Non-pigmented ciliary epithelial cell (primary cell): ENCODE measurements around the gene MFAP3L.

Experiments
- DNase-seq: peaks from one replicate; pipeline ENCODE4 v3.0.0-alpha.2; 2010; ENCODE audit warnings: low read depth

The MFAP3L gene

GRCh38 chr4:170017252-170017651, 8.9 kb downstream of the MFAP3L start:
- no peak for DNase-seq

GRCh38 chr4:170015285-170015684, 10.9 kb downstream of the MFAP3L start:
- no peak for DNase-seq

GRCh38 chr4:170014359-170015011, 11.7 kb downstream of the MFAP3L start:
- no peak for DNase-seq

GRCh38 chr4:170012629-170012958, 13.6 kb downstream of the MFAP3L start:
- DNase-seq, result no peak

- DNase-seq, result no peak
Measured at GRCh38 chr4:170011921-170012628, 14.1 kb downstream of the MFAP3L start.

- no peak for DNase-seq
Measured at GRCh38 chr4:170009291-170009690, 16.9 kb downstream of the MFAP3L start.

GRCh38 chr4:170008801-170009200, 17.4 kb downstream of the MFAP3L start:
- no peak for DNase-seq

- no peak for DNase-seq
Measured at GRCh38 chr4:170008371-170008770, 17.8 kb downstream of the MFAP3L start.

- no peak for DNase-seq
Measured at GRCh38 chr4:170007113-170007512, 19.1 kb downstream of the MFAP3L start.

- DNase-seq, result no peak
Measured at GRCh38 chr4:170005472-170005871, 20.7 kb downstream of the MFAP3L start.

- no peak for DNase-seq
Measured at GRCh38 chr4:170004651-170005295, 21.4 kb downstream of the MFAP3L start.

- DNase-seq, result no peak
Measured at GRCh38 chr4:170003071-170004070, 22.8 kb downstream of the MFAP3L start.

GRCh38 chr4:170001745-170002267, 24.4 kb downstream of the MFAP3L start:
- DNase-seq, result no peak

- DNase-seq, result no peak
Measured at GRCh38 chr4:170001011-170001744, 25.0 kb downstream of the MFAP3L start.

- no peak for DNase-seq
Measured at GRCh38 chr4:169999923-170000322, 26.3 kb downstream of the MFAP3L start.

- DNase-seq, result no peak
Measured at GRCh38 chr4:169998981-169999380, 27.2 kb downstream of the MFAP3L start.

- DNase-seq, result no peak
Measured at GRCh38 chr4:169996379-169997240, 29.6 kb downstream of the MFAP3L start.

GRCh38 chr4:169993531-169993930, 32.7 kb downstream of the MFAP3L start:
- DNase-seq, result no peak

- DNase-seq, result no peak
Measured at GRCh38 chr4:169988252-169988651, 37.9 kb downstream of the MFAP3L start.
